ACC112 (cell line): ENCODE data around the gene FCHSD2.

Source experiments
- H2AFZ ChIP-seq: fragments of 200-600 bp; sonication (generic); one replicate; pipeline ENCODE4 v1.6.0; 2017; ENCODE audit warnings: antibody characterized with exemption, low read length; ENCODE audit not compliant: unreplicated experiment
- H3K27ac ChIP-seq: fragments of 200-600 bp; sonication (generic); 2 replicates; pipeline ENCODE4 v1.5.1; 2014; ENCODE audit warnings: low read depth, mild to moderate bottlenecking, antibody characterized with exemption, low read length, moderate library complexity
- H3K27me3 ChIP-seq: fragments of 200-600 bp; sonication (generic); 2 replicates; pipeline ENCODE4 v1.6.1; 2014; ENCODE audit warnings: mild to moderate bottlenecking, antibody characterized with exemption, low read length, moderate library complexity, mixed read lengths; ENCODE audit not compliant: insufficient read depth
- H3K36me3 ChIP-seq: fragments of 200-600 bp; sonication (generic); 2 replicates; pipeline ENCODE4 v1.6.1; 2016; ENCODE audit warnings: mild to moderate bottlenecking, antibody characterized with exemption, low read length, moderate library complexity, mixed read lengths; ENCODE audit not compliant: insufficient read depth
- H3K4me1 ChIP-seq: fragments of 200-600 bp; sonication (generic); one replicate; pipeline ENCODE4 v1.6.1; 2016; ENCODE audit warnings: low read length, mixed read lengths; ENCODE audit not compliant: insufficient read depth, unreplicated experiment, control insufficient read depth
- H3K4me3 ChIP-seq: fragments of 200-600 bp; sonication (generic); 2 replicates; pipeline ENCODE4 v1.5.1; 2014; ENCODE audit warnings: mild to moderate bottlenecking, low read depth, low read length
- H3K79me2 ChIP-seq: fragments of 200-600 bp; sonication (generic); one replicate; pipeline ENCODE4 v1.6.0; 2016; ENCODE audit warnings: low read length; ENCODE audit not compliant: control insufficient read depth, unreplicated experiment, insufficient read depth

FCHSD2 gene

DNA sequence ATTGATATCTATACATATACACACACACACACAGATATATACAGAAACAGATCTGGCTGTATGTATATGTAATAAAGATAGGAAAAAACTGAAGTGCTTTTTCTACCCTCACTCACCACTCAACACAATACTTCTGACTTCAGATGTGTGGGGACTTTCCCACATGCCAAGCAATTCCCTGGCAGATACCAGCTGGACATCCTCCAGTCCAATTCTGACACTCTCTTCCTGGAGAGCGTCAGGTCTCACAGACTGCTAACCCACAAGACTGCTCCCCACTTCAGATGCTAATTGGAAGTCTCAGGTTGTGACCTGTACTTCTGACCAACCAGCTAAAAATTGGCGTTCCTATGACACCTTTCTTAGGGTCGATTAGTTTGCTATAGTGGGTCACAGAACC is 187.3 kb downstream of the FCHSD2 start:
- Histone ChIP-seq H3K36me3 (no peaks in the 10 kb centered on the region), H3K27me3 (no peaks in the 10 kb centered on the region), H3K4me3 (no peak overlapping the region), H3K4me1 (no peaks in the 10 kb centered on the region), H3K27ac (no peak overlapping the region), H2AFZ (no peak overlapping the region), H3K79me2 (no peaks in the 10 kb centered on the region)

- H3K27me3 ChIP-seq = no peaks in the 10 kb centered on the region
- H3K4me1 ChIP-seq = no peaks in the 10 kb centered on the region
- no peak overlapping the region for H3K4me3 ChIP-seq
- no peak overlapping the region for H2AFZ ChIP-seq
- H3K27ac ChIP-seq = no peak overlapping the region
- H3K79me2 ChIP-seq = no peaks in the 10 kb centered on the region
- H3K36me3 ChIP-seq = no peaks in the 10 kb centered on the region
Measured at GRCh38 chr11:72953637-72954036, 188.5 kb downstream of the FCHSD2 start.

DNA sequence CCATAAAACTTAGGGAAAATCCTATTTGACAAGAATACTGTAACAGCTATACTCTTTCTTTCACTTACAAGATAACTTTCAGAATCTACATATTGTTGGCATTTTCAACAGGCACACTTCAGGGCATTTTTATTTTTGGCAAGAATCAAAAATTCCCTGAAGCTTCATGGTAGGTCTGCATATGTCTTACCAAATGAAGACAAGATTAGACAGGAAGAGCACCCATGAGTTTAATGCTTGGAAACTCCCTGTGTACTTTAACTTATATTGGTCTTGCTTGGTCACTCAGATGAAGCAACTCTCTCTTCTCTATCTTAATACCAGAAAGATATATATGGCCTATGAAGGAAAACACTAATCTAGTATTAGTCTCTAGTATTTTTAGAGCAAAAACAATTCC is 190.2 kb downstream of the FCHSD2 start:
- Histone ChIP-seq H2AFZ (no peak overlapping the region), H3K27me3 (no peaks in the 10 kb centered on the region), H3K36me3 (no peaks in the 10 kb centered on the region), H3K4me3 (no peak overlapping the region), H3K27ac (no peak overlapping the region), H3K79me2 (no peaks in the 10 kb centered on the region), H3K4me1 (no peaks in the 10 kb centered on the region)

DNA sequence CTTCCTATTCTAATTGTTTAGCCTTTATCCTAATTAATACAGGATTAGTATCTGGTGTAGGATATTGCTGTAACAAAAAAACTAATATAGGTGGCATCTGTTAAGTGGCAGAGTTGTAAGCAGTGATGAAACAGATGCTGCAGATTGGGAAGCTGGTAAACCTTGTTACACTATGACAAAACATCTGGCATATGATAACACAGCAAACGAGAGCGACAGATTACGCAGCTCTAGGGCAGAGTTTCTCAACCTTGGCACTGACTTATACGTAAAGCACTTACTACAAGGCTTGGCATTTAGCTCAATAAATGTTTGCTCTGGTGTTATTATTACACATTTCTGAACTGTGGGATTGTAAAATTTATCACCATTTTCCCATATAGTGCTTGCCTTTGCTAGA is 190.9 kb downstream of the FCHSD2 start:
- H2AFZ ChIP-seq = no peak overlapping the region
- H3K4me3 ChIP-seq = no peak overlapping the region
- no peaks in the 10 kb centered on the region for H3K79me2 ChIP-seq
- no peaks in the 10 kb centered on the region for H3K27me3 ChIP-seq
- H3K27ac ChIP-seq = no peak overlapping the region
- H3K36me3 ChIP-seq = no peaks in the 10 kb centered on the region
- H3K4me1 ChIP-seq = no peaks in the 10 kb centered on the region

- no peaks in the 10 kb centered on the region for H3K4me1 ChIP-seq
- no peak overlapping the region for H3K27ac ChIP-seq
- no peaks in the 10 kb centered on the region for H3K27me3 ChIP-seq
- H2AFZ ChIP-seq = no peak overlapping the region
- H3K79me2 ChIP-seq = no peaks in the 10 kb centered on the region
- H3K36me3 ChIP-seq = no peaks in the 10 kb centered on the region
- H3K4me3 ChIP-seq = no peak overlapping the region
Measured at GRCh38 chr11:72950685-72951084, 191.4 kb downstream of the FCHSD2 start.

DNA sequence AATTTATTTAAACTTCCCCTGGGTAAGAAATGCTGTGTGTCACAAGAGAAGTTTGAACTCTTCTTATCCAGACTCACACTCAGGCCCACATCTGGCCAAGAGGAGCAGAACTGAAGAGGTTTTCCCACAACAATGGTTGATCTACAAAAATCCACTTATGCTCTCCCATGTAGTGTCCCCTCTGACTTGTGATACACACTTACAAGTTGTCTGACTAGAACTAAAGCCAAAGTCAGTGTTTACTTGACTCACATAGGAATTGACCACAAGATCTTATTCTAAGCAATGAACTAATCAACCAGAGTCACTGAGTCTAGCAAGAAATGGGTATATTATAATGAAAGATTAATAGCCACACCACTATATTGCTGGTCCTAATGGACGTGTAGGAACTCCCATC is 194.9 kb downstream of the FCHSD2 start:
- no peaks in the 10 kb centered on the region for H3K36me3 ChIP-seq
- no peak overlapping the region for H3K27ac ChIP-seq
- H3K4me1 ChIP-seq = no peaks in the 10 kb centered on the region
- H3K27me3 ChIP-seq = no peaks in the 10 kb centered on the region
- no peak overlapping the region for H2AFZ ChIP-seq
- H3K79me2 ChIP-seq = no peaks in the 10 kb centered on the region
- no peak overlapping the region for H3K4me3 ChIP-seq

GRCh38 chr11:72943664-72944063 is 198.5 kb downstream of the FCHSD2 start:
- Histone ChIP-seq H3K4me3 (no peak overlapping the region), H3K36me3 (no peaks in the 10 kb centered on the region), H3K79me2 (no peaks in the 10 kb centered on the region), H3K4me1 (no peaks in the 10 kb centered on the region), H3K27ac (no peak overlapping the region), H2AFZ (no peak overlapping the region), H3K27me3 (no peaks in the 10 kb centered on the region)

GRCh38 chr11:72940417-72940816 is 201.7 kb downstream of the FCHSD2 start:
- H3K79me2 ChIP-seq = no peaks in the 10 kb centered on the region
- no peak overlapping the region for H3K27ac ChIP-seq
- H3K36me3 ChIP-seq = no peaks in the 10 kb centered on the region
- no peak overlapping the region for H3K4me3 ChIP-seq
- H3K4me1 ChIP-seq = no peaks in the 10 kb centered on the region
- no peak overlapping the region for H2AFZ ChIP-seq
- H3K27me3 ChIP-seq = no peaks in the 10 kb centered on the region

DNA sequence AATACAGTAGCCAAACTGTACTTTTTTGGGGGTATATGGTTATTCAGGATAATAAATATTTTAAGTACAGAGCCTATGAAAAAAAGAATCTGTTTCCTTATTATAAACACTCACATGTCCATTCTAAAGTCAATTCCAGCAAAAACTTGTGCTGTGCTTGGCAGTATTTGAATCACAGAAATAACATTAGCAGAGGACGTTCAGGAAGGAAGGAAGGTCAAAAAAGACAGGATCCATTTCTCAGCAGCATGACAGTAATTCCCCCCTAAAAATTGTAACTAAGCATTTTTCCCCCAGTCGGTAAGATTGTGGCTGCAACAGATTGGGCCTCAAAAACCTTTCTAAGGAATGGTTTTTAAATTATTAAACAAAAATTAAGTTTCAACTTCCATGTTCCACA is 203.1 kb downstream of the FCHSD2 start:
- no peak overlapping the region for H2AFZ ChIP-seq
- no peak overlapping the region for H3K4me3 ChIP-seq
- H3K27ac ChIP-seq = no peak overlapping the region
- H3K36me3 ChIP-seq = no peaks in the 10 kb centered on the region
- no peaks in the 10 kb centered on the region for H3K79me2 ChIP-seq
- no peaks in the 10 kb centered on the region for H3K4me1 ChIP-seq
- no peaks in the 10 kb centered on the region for H3K27me3 ChIP-seq

DNA sequence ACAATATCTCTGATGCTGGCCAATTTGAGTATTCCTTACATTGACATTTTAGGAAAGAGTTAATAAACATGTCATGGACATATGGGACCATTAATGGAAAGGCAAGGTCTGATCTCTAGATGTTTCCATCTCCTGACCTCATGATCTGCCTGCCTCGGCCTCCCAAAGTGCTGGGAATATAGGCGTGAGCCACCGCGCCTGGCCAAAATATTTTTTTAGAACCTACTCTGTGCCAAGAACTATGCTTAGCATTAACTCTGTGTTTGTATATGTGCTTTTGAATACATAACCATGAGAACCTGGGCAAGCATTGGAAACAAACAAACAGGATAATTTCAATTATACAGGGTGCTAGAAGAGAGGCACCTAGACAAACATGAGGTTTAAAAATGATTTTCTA is 204.7 kb downstream of the FCHSD2 start:
- no peaks in the 10 kb centered on the region for H3K27me3 ChIP-seq

DNA sequence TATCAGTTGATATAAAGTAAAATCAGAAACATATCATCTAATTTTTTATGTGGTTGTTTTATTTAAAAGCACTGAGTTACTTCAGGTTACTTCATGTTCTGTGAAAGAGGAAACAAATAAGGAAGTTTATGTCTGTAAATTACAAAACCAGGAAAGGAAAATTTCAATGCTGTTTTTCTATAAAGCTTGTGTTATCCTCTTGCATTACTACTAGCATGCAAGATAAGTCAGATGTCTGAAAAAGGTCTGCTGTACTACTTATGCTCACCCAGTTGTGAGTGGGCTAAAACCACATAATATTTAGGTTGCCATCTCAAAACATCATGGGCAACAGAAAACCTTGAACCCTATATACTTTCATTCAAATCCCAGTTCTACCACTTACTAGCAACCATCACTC is 206.4 kb downstream of the FCHSD2 start:
- Histone ChIP-seq H3K79me2 (no peaks in the 10 kb centered on the region), H3K4me3 (no peak overlapping the region), H3K4me1 (peaks cover 7% of the 10 kb centered on the region), H3K36me3 (no peaks in the 10 kb centered on the region), H2AFZ (no peak overlapping the region), H3K27ac (no peak overlapping the region), H3K27me3 (no peaks in the 10 kb centered on the region)

More for the DNA sequence above, 204.7 kb downstream of the FCHSD2 start:
- Histone ChIP-seq H3K4me3 (no peak overlapping the region), H3K36me3 (no peaks in the 10 kb centered on the region), H2AFZ (no peak overlapping the region), H3K27ac (no peak overlapping the region), H3K4me1 (peaks cover 1% of the 10 kb centered on the region), H3K79me2 (no peaks in the 10 kb centered on the region)
